Neuronal stem cell (in vitro differentiated cells): ENCODE measurements around the gene REC8.

Experiments used
- DNase-seq: peaks from one replicate; pipeline ENCODE4 v3.0.0-alpha.2; 2013; ENCODE audit warnings: low spot score
- H2AFZ ChIP-seq: one replicate; pipeline ENCODE4 v1.6.1; 2013; ENCODE audit warnings: mild to moderate bottlenecking, low read length, inconsistent platforms
- H2AK5ac ChIP-seq: 2 replicates; pipeline ENCODE4 v1.6.1; 2013; ENCODE audit warnings: low read depth, mild to moderate bottlenecking, inconsistent platforms, low read length, moderate library complexity, mixed read lengths
- H2BK120ac ChIP-seq: 2 replicates; pipeline ENCODE4 v1.6.1; 2013; ENCODE audit warnings: low read depth, mild to moderate bottlenecking, inconsistent platforms, low read length, moderate library complexity, mixed read lengths
- H2BK12ac ChIP-seq: one replicate; pipeline ENCODE4 v1.6.1; 2013; ENCODE audit warnings: low read length, inconsistent platforms
- H2BK15ac ChIP-seq: 2 replicates; pipeline ENCODE4 v1.6.1; 2013; ENCODE audit warnings: mild to moderate bottlenecking, low read length, inconsistent platforms, mixed read lengths
- H2BK5ac ChIP-seq: one replicate; pipeline ENCODE4 v1.6.1; 2013; ENCODE audit warnings: inconsistent platforms, mild to moderate bottlenecking, low read length, moderate library complexity
- H3K14ac ChIP-seq: one replicate; pipeline ENCODE4 v1.6.1; 2013; ENCODE audit warnings: low read length, inconsistent platforms
- H3K18ac ChIP-seq: 2 replicates; pipeline ENCODE4 v1.6.1; 2013; ENCODE audit warnings: low read length, inconsistent platforms
- H3K23ac ChIP-seq: 2 replicates; pipeline ENCODE4 v1.6.1; 2013; ENCODE audit warnings: low read depth, mild to moderate bottlenecking, mixed read lengths, low read length, inconsistent platforms; ENCODE audit not compliant: poor library complexity
- H3K27ac ChIP-seq: replicated peaks from 3 replicates; pipeline ENCODE4 v1.5.1; 2013; ENCODE audit warnings: low read length, inconsistent platforms
- H3K27me3 ChIP-seq, 3 experiments: 2 replicates each; pipeline ENCODE4 v1.6.1; 2013; ENCODE audit warnings: low read length in 3 of 3, mild to moderate bottlenecking in 2 of 3, inconsistent platforms in 1 of 3, low read depth in 1 of 3, mixed read lengths in 1 of 3, moderate library complexity in 1 of 3; ENCODE audit not compliant: control insufficient read depth in 3 of 3, insufficient read depth in 3 of 3
- H3K36me3 ChIP-seq, 2 donors: replicated peaks in 1 of 2; 2 replicates each; pipeline ENCODE4 v1.6.1; 2013; ENCODE audit warnings: low read length in 2 of 2; ENCODE audit not compliant: control insufficient read depth in 2 of 2, insufficient read depth in 2 of 2
- H3K4ac ChIP-seq: 2 replicates; pipeline ENCODE4 v1.6.1; 2013; ENCODE audit warnings: inconsistent platforms, mild to moderate bottlenecking, low read length, moderate library complexity
- H3K4me1 ChIP-seq, 2 donors: 1 replicate in 1 of 2; 2 replicates in 1 of 2; pipeline ENCODE4 v1.6.1; 2013; ENCODE audit warnings: low read length in 2 of 2, low read depth in 1 of 2; ENCODE audit not compliant: control insufficient read depth in 2 of 2, insufficient read depth in 1 of 2
- H3K4me2 ChIP-seq: one replicate; pipeline ENCODE4 v1.6.1; 2013; ENCODE audit warnings: mild to moderate bottlenecking, low read length, inconsistent platforms; ENCODE audit not compliant: insufficient read depth, poor library complexity, severe bottlenecking
- H3K4me3 ChIP-seq, 2 donors: 2 replicates each; pipeline ENCODE4 v1.5.1; 2013; ENCODE audit warnings: low read length in 2 of 2, mild to moderate bottlenecking in 2 of 2, inconsistent platforms in 1 of 2, moderate library complexity in 1 of 2
- H3K79me1 ChIP-seq: one replicate; pipeline ENCODE4 v1.6.1; 2013; ENCODE audit warnings: low read depth, mild to moderate bottlenecking, inconsistent platforms, low read length, moderate library complexity
- H3K9ac ChIP-seq: one replicate; pipeline ENCODE4 v1.6.1; 2013; ENCODE audit warnings: mild to moderate bottlenecking, low read depth, low read length, inconsistent platforms; ENCODE audit not compliant: poor library complexity
- H3K9me3 ChIP-seq, 2 donors: replicated peaks in 1 of 2; 2 replicates each; pipeline versions ENCODE3 to v1.6.1; 2013; ENCODE audit warnings: low read length in 2 of 2, mild to moderate bottlenecking in 2 of 2, inconsistent platforms in 1 of 2, low read depth in 1 of 2, mixed read lengths in 1 of 2, moderate library complexity in 1 of 2; ENCODE audit not compliant: control insufficient read depth in 2 of 2, insufficient read depth in 1 of 2
- H4K8ac ChIP-seq: one replicate; pipeline ENCODE4 v1.6.1; 2013; ENCODE audit warnings: low read depth, mild to moderate bottlenecking, inconsistent platforms, low read length, moderate library complexity
- H4K91ac ChIP-seq: one replicate; pipeline ENCODE4 v1.6.1; 2013; ENCODE audit warnings: low read length, low read depth, mild to moderate bottlenecking, inconsistent platforms; ENCODE audit not compliant: poor library complexity
- WGBS, 2 donors: extraction: QIAGEN DNeasy Blood & Tissue Kit; methylation state at CpG; one replicate each; pipeline ENCODE4 v1.1.7; 2013; ENCODE audit warnings: missing lambda C conversion rate in 2 of 2, mixed read lengths in 1 of 2; ENCODE audit not compliant: insufficient read length in 2 of 2, insufficient replicate concordance in 1 of 2; ENCODE audit errors: extremely low coverage in 2 of 2; 5-methylcytosine and 5-hydroxymethylcytosine counted together

Gene REC8

GRCh38 chr14:24146978-24147760, 24.7 kb upstream of the REC8 start, which contains the start of gene RNF31:
Gene RNF31, plus strand, starts transcription at chr14:24147498. Its CDS starts 201 bp downstream, at chr14:24147699.
- no CpG with 5 or more reads among the region's 57 CpGs for WGBS, 2 donors
- Histone ChIP-seq H3K4me3 (peak within 1 kb of the TSS; percentile 93 to 96), H2BK120ac (peak within 1 kb of the TSS; percentile 84), H3K79me1 (peaks cover 13% of the 10 kb centered on the region), H4K91ac (no peak within 1 kb of the TSS), H3K27ac (peak within 1 kb of the TSS; percentile 85), H3K14ac (peak within 1 kb of the TSS; percentile 91), H3K27me3 (no peaks in the 10 kb centered on the region), H3K23ac (peak within 1 kb of the TSS; percentile 11), H4K8ac (no peak within 1 kb of the TSS), H2BK15ac (peak within 1 kb of the TSS; percentile 37), H3K36me3 (peaks cover 36 to 63% of the 10 kb centered on the region in 2 donors), H3K9ac (peak within 1 kb of the TSS; percentile 97), H3K4me1 (peaks cover 8 to 17% of the 10 kb centered on the region in 2 donors), H2BK12ac (no peak within 1 kb of the TSS), H3K18ac (peak within 1 kb of the TSS; percentile 95), H3K9me3 (no peaks in the 10 kb centered on the region), H2AFZ (peak within 1 kb of the TSS; percentile 95), H3K4ac (no peak within 1 kb of the TSS), H3K4me2 (peak within 1 kb of the TSS; percentile 97), H2BK5ac (peak within 1 kb of the TSS; percentile 83), H2AK5ac (peak within 1 kb of the TSS; percentile 86)
- DNase-seq, result peak; percentile 95

- H3K14ac ChIP-seq, result peak overlapping the region; percentile 79
- H3K36me3 ChIP-seq, result peaks cover 35 to 65% of the 10 kb centered on the region in 2 donors
- no CpG with 5 or more reads among the region's 29 CpGs for WGBS, 2 donors
These were observed 24.0 kb upstream of the REC8 start for GRCh38 chr14:24147761-24148428.

GRCh38 chr14:24149302-24149969, 22.4 kb upstream of the REC8 start:
- Histone ChIP-seq H4K8ac (no peak overlapping the region), H3K27me3 (no peaks in the 10 kb centered on the region), H3K18ac (no peak overlapping the region), H3K4ac (no peak overlapping the region), H3K9ac (no peak overlapping the region), H3K36me3 (peaks cover 32 to 59% of the 10 kb centered on the region in 2 donors), H2AFZ (no peak overlapping the region), H2BK15ac (no peak overlapping the region), H3K4me2 (no peak overlapping the region), H4K91ac (no peak overlapping the region), H3K14ac (no peak overlapping the region), H3K4me3 (peak overlapping the region in 1 of 2 donors; percentile 25), H3K23ac (no peak overlapping the region), H3K4me1 (peaks cover 7 to 17% of the 10 kb centered on the region in 2 donors), H3K9me3 (no peaks in the 10 kb centered on the region), H3K79me1 (peaks cover 13% of the 10 kb centered on the region), H3K27ac (no peak overlapping the region), H2BK120ac (no peak overlapping the region), H2BK5ac (no peak overlapping the region), H2BK12ac (no peak overlapping the region), H2AK5ac (no peak overlapping the region)
- DNase-seq, result no peak
- WGBS, 2 donors, result no CpG with 5 or more reads among the region's 3 CpGs

More at GRCh38 chr14:24147761-24148428, 24.0 kb upstream of the REC8 start:
- H3K4ac ChIP-seq, result no peak overlapping the region
- H3K4me2 ChIP-seq, result peak overlapping the region; percentile 97
- peak overlapping the region; percentile 30 for H2BK15ac ChIP-seq
- H4K8ac ChIP-seq, result no peak overlapping the region
- H2BK120ac ChIP-seq, result no peak overlapping the region
- no peak overlapping the region for H4K91ac ChIP-seq
- no peak overlapping the region for H3K27ac ChIP-seq
- peak overlapping the region; percentile 67 for H2BK5ac ChIP-seq
- peak overlapping the region; percentile 95 for H2AFZ ChIP-seq
- H3K18ac ChIP-seq, result peak overlapping the region; percentile 91
- H3K9ac ChIP-seq, result peak overlapping the region; percentile 97
- H3K23ac ChIP-seq, result peak overlapping the region; percentile 11
- peaks cover 7 to 17% of the 10 kb centered on the region in 2 donors for H3K4me1 ChIP-seq
- peaks cover 13% of the 10 kb centered on the region for H3K79me1 ChIP-seq
- H3K4me3 ChIP-seq, result peak overlapping the region; percentile 89 to 96
- DNase-seq, result no peak
- H3K9me3 ChIP-seq, result no peaks in the 10 kb centered on the region
- no peaks in the 10 kb centered on the region for H3K27me3 ChIP-seq
- peak overlapping the region; percentile 86 for H2AK5ac ChIP-seq
- no peak overlapping the region for H2BK12ac ChIP-seq
